IMR-90 (cell line): ENCODE results near the gene RARS2. TPM values are rescaled to one million over a fixed set of nuclear protein-coding genes. Genes with fewer than 3 reads are reported as not detected.
"Not testable (repeated sequence)": the region's sequence is repeated elsewhere in the genome, so short reads cannot be mapped to it uniquely, and the experiment has no call there.

Source experiments
- ATAC-seq: fragments of 200-7000 bp; cut with Tn5 transposase; 2 replicates; pipeline ENCODE4 v1.9.1; 2020; ENCODE audit warnings: low read depth, mild to moderate bottlenecking, moderate library complexity
- BruUV-seq: library from RNA; stranded (reverse); fragments of 400-500 nt; replicated peaks from 2 replicates; lab custom pipeline; 2021; lab: Mats Ljungman, UMichigan
- CTCF ChIA-PET: fragments of 300-600 bp; formaldehyde crosslinking; extraction: SDS; loops from one replicate; lab custom pipeline; 2021; ENCODE audit warnings: antibody characterized with exemption; lab: Yijun Ruan, JAX
- POLR2A ChIA-PET: fragments of 300-600 bp; sonication (Branson Sonifier 250); formaldehyde crosslinking; loops from one replicate; lab custom pipeline; 2022; ENCODE audit warnings: antibody characterized with exemption; ENCODE audit not compliant: unreplicated experiment; lab: Charles Lee
- DNase-seq: peaks from one replicate; pipeline ENCODE4 v3.0.0; 2013
- H2AFZ ChIP-seq: replicated peaks from 2 replicates; pipeline ENCODE3; 2013; ENCODE audit warnings: low read length, mild to moderate bottlenecking; ENCODE audit not compliant: poor library complexity
- H2AK5ac ChIP-seq: 2 replicates; pipeline ENCODE4 v1.6.1; 2013; ENCODE audit warnings: low read depth, low read length, inconsistent platforms
- H2AK9ac ChIP-seq: replicated peaks from 2 replicates; pipeline ENCODE3; 2013; ENCODE audit warnings: mild to moderate bottlenecking, low read depth, low read length, moderate library complexity; ENCODE audit not compliant: poor library complexity
- H2BK120ac ChIP-seq: 2 replicates; pipeline ENCODE4 v1.6.1; 2013; ENCODE audit warnings: low read depth, low read length, inconsistent platforms
- H2BK15ac ChIP-seq: 3 replicates; pipeline ENCODE4 v1.6.1; 2013; ENCODE audit warnings: low read depth, low read length, inconsistent platforms
- H2BK20ac ChIP-seq: 2 replicates; pipeline ENCODE4 v1.6.1; 2013; ENCODE audit warnings: low read depth, mild to moderate bottlenecking, inconsistent platforms, low read length, moderate library complexity
- H2BK5ac ChIP-seq: 2 replicates; pipeline ENCODE4 v1.6.1; 2013; ENCODE audit warnings: mild to moderate bottlenecking, low read depth, low read length, inconsistent platforms; ENCODE audit not compliant: poor library complexity, severe bottlenecking
- H3K14ac ChIP-seq: replicated peaks from 2 replicates; pipeline ENCODE4 v1.6.1; 2013; ENCODE audit warnings: low read depth, low read length, inconsistent platforms
- H3K18ac ChIP-seq: 2 replicates; pipeline ENCODE4 v1.6.1; 2013; ENCODE audit warnings: low read depth, low read length, control low read depth
- H3K23ac ChIP-seq: 2 replicates; pipeline ENCODE4 v1.6.1; 2013; ENCODE audit warnings: low read depth, low read length, inconsistent platforms
- H3K27ac ChIP-seq: 2 replicates; pipeline ENCODE4 v1.5.1; 2013; ENCODE audit warnings: mild to moderate bottlenecking, control low read depth, low read length; ENCODE audit not compliant: insufficient read depth
- H3K27me3 ChIP-seq: 2 replicates; pipeline ENCODE4 v1.6.1; 2013; ENCODE audit warnings: low read length; ENCODE audit not compliant: control insufficient read depth, insufficient read depth
- H3K36me3 ChIP-seq: 2 replicates; pipeline ENCODE4 v1.6.1; 2013; ENCODE audit warnings: low read length, mixed read lengths; ENCODE audit not compliant: control insufficient read depth, insufficient read depth
- H3K4ac ChIP-seq: 2 replicates; pipeline ENCODE4 v1.6.1; 2013; ENCODE audit warnings: low read depth, low read length, inconsistent platforms
- H3K4me1 ChIP-seq: 2 replicates; pipeline ENCODE4 v1.6.1; 2013; ENCODE audit warnings: low read length, mixed read lengths; ENCODE audit not compliant: control insufficient read depth, insufficient read depth
- H3K4me2 ChIP-seq: 2 replicates; pipeline ENCODE4 v1.6.1; 2013; ENCODE audit warnings: low read depth, mild to moderate bottlenecking, control low read depth, low read length, moderate library complexity
- H3K4me3 ChIP-seq: 2 replicates; pipeline ENCODE4 v1.5.1; 2013; ENCODE audit warnings: low read depth, mild to moderate bottlenecking, control low read depth, low read length, moderate library complexity; ENCODE audit not compliant: insufficient read depth
- H3K56ac ChIP-seq: 2 replicates; pipeline ENCODE4 v1.6.1; 2013; ENCODE audit warnings: low read length, inconsistent platforms; ENCODE audit not compliant: insufficient read depth; ENCODE audit errors: extremely low read depth
- H3K79me1 ChIP-seq, 2 experiments: 2 replicates each; pipeline ENCODE4 v1.6.1; 2013; ENCODE audit warnings: low read length in 2 of 2, inconsistent platforms in 1 of 2, low read depth in 1 of 2
- H3K9ac ChIP-seq: 2 replicates; pipeline ENCODE4 v1.6.1; 2013; ENCODE audit warnings: low read depth, low read length, control low read depth
- H3K9me1 ChIP-seq: 2 replicates; pipeline ENCODE4 v1.6.1; 2013; ENCODE audit warnings: low read length, inconsistent platforms; ENCODE audit not compliant: insufficient read depth
- H3K9me3 ChIP-seq: 2 replicates; pipeline ENCODE4 v1.6.1; 2013; ENCODE audit warnings: low read length; ENCODE audit not compliant: control insufficient read depth, insufficient read depth
- H4K20me1 ChIP-seq: 2 replicates; pipeline ENCODE4 v1.6.1; 2013; ENCODE audit warnings: low read length, inconsistent platforms; ENCODE audit not compliant: insufficient read depth
- H4K5ac ChIP-seq: 2 replicates; pipeline ENCODE4 v1.6.1; 2013; ENCODE audit warnings: mild to moderate bottlenecking, low read depth, low read length, control low read depth
- H4K8ac ChIP-seq, 2 experiments: 2 replicates each; pipeline ENCODE4 v1.6.1; 2013; ENCODE audit warnings: low read depth in 2 of 2, low read length in 2 of 2, control low read depth in 1 of 2, inconsistent platforms in 1 of 2
- H4K91ac ChIP-seq: 2 replicates; pipeline ENCODE4 v1.6.1; 2013; ENCODE audit warnings: low read depth, low read length, inconsistent platforms; ENCODE audit not compliant: insufficient read depth
- RFX5 ChIP-seq: IDR thresholded peaks from 2 replicates; pipeline ENCODE4 v1.8.0; 2012; ENCODE audit warnings: low read depth, mild to moderate bottlenecking, low read length, moderate library complexity
- WGBS, 2 experiments: methylation state at CpG; one replicate each; pipeline versions ENCODE4 v1.1.5 to v1.1.7; 2013; ENCODE audit warnings: missing lambda C conversion rate in 2 of 2; ENCODE audit not compliant: insufficient read length in 1 of 2; ENCODE audit errors: extremely low coverage in 2 of 2; 5-methylcytosine and 5-hydroxymethylcytosine counted together
- dilution Hi-C: fragments of 300-500 bp; cut with HindIII; formaldehyde crosslinking; loops from one replicate; pipeline ENCODE4 v1.14.3; 2018; ENCODE audit warnings: low sequenced_read_pairs; ENCODE audit not compliant: unreplicated experiment
- in situ Hi-C: fragments of 300-500 bp; cut with MboI; formaldehyde crosslinking; loops from 3 replicates; pipeline ENCODE4 v1.14.3; 2019; ENCODE audit warnings: low sequenced_read_pairs, inconsistent platforms, mixed read lengths
- intact Hi-C: fragments of 100-400 bp; cut with micrococcal nuclease; formaldehyde crosslinking; loops from 2 replicates; pipeline ENCODE4 v1.10.0; 2022
- polyA plus RNA-seq, 3 experiments: library from polyadenylated mRNA; depleted of rRNA; stranded (reverse); fragments of >200 nt; gene quantifications; 2 replicates each; pipeline ENCODE4 v1.2.3, GENCODE V29; 2012; ENCODE audit warnings: low replicate concordance in 1 of 3
- total RNA-seq: library from RNA; depleted of rRNA; stranded (reverse); fragments of >200 nt; gene quantifications from 2 replicates; pipeline ENCODE4 v1.2.3, GENCODE V29; 2012

Gene RARS2
- total and polyA plus RNA-seq, 2 of the 4 experiments (the other 2 are of a cell fraction), result 19.9 to 33.0 TPM

GRCh38 chr6:87617405-87617804, 27.6 kb upstream of the RARS2 start:
- no peak overlapping the region for H3K9ac ChIP-seq
- no peaks in the 10 kb centered on the region for H3K9me3 ChIP-seq
- no peak overlapping the region for H3K23ac ChIP-seq
- H3K36me3 ChIP-seq, result peaks cover 11% of the 10 kb centered on the region
- no peak overlapping the region for H2BK120ac ChIP-seq
- H3K56ac ChIP-seq, result no peak overlapping the region
- DNase-seq (no peak), ATAC-seq (no peak)
- H2BK5ac ChIP-seq, result no peak overlapping the region
- H2AK9ac ChIP-seq, result no peak overlapping the region
- POLR2A ChIA-PET, result no interaction called here
- no TSS peak for BruUV-seq
- H3K18ac ChIP-seq, result no peak overlapping the region
- H2AFZ ChIP-seq, result no peak overlapping the region
- no peak overlapping the region for H4K5ac ChIP-seq
- no peaks in the 10 kb centered on the region for H3K4me1 ChIP-seq
- H3K9me1 ChIP-seq, result no peaks in the 10 kb centered on the region
- dilution Hi-C loops (no loop called here), in situ Hi-C loops (no loop called here), intact Hi-C loops (no loop called here)
- H3K4ac ChIP-seq, result no peak overlapping the region
- H3K27ac ChIP-seq, result no peak overlapping the region
- no peak overlapping the region for H2AK5ac ChIP-seq
- H2BK20ac ChIP-seq, result no peak overlapping the region
- H3K79me1 ChIP-seq, result no peaks in the 10 kb centered on the region
- H4K91ac ChIP-seq, result no peak overlapping the region
- H4K20me1 ChIP-seq, result no peaks in the 10 kb centered on the region
- H3K4me2 ChIP-seq, result no peak overlapping the region
- no peaks in the 10 kb centered on the region for H3K27me3 ChIP-seq
- no peak overlapping the region for H4K8ac ChIP-seq
- no peak overlapping the region for H3K4me3 ChIP-seq
- H2BK15ac ChIP-seq, result no peak overlapping the region
- CTCF ChIA-PET, result no interaction called here
- no CpG with 5 or more reads among the region's 4 CpGs for WGBS, 2 experiments
- no peak overlapping the region for H3K14ac ChIP-seq
- TF ChIP-seq RFX5, result no peak

- in situ Hi-C loops, CTCF ChIA-PET, H3K27me3 ChIP-seq, H3K9me1 ChIP-seq, H4K20me1 ChIP-seq, H3K23ac ChIP-seq, DNase-seq, H4K5ac ChIP-seq, H2AK9ac ChIP-seq, H3K4me1 ChIP-seq, POLR2A ChIA-PET, H3K9ac ChIP-seq, H3K79me1 ChIP-seq, ATAC-seq, H2AFZ ChIP-seq, intact Hi-C loops, H2BK15ac ChIP-seq, H3K14ac ChIP-seq, dilution Hi-C loops, BruUV-seq, H4K8ac ChIP-seq, H3K4me3 ChIP-seq, H3K4me2 ChIP-seq, H3K4ac ChIP-seq, H2BK120ac ChIP-seq, H3K9me3 ChIP-seq, H2BK20ac ChIP-seq, H3K27ac ChIP-seq, H3K56ac ChIP-seq, H3K18ac ChIP-seq, H2BK5ac ChIP-seq, H4K91ac ChIP-seq, H2AK5ac ChIP-seq: not testable (repeated sequence)
- WGBS, 2 experiments, result no CpG with 5 or more reads among the region's 2 CpGs
- peaks cover 20% of the 10 kb centered on the region for H3K36me3 ChIP-seq
These were observed 23.2 kb upstream of the RARS2 start for GRCh38 chr6:87613018-87613417.
